Measurements from ENCODE around the gene PISD. TPM values are rescaled to one million over a fixed set of nuclear protein-coding genes. Genes with fewer than 3 reads are reported as not detected.

PISD gene
- total RNA-seq, 1 experiment from 2014 or later = 36.0 TPM

GRCh38 chr22:31569126-31569525 lies 92.9 kb downstream of the PISD start:
- intact Hi-C loops (cut with micrococcal nuclease) = no loop called here
- ChIA-PET POLR2A (ENCODE audit: unreplicated experiment) (no interaction called here), CTCF (no interaction called here)
- no peak overlapping the region for H2AFZ ChIP-seq (ENCODE audit: low read length)
- no peak for DNase-seq
- no peak overlapping the region for H3K4me3 ChIP-seq (ENCODE audit: low read length)
- no peak overlapping the region for H3K27ac ChIP-seq (ENCODE audit: low read length)
- ATAC-seq = no peak
- no peaks in the 10 kb centered on the region for H3K36me3 ChIP-seq (ENCODE audit: low read depth, low read length)
- no peak overlapping the region for H3K9ac ChIP-seq (ENCODE audit: low read length)
- no peaks in the 10 kb centered on the region for H4K20me1 ChIP-seq (ENCODE audit: low read length)
- H3F3A ChIP-seq (ENCODE audit: low read length, unreplicated experiment) = no peaks in the 10 kb centered on the region
- H3K4me1 ChIP-seq (ENCODE audit: insufficient read depth, low read length) = no peaks in the 10 kb centered on the region
- no TSS peak for BruUV-seq (replicated peaks)
- H3K9me3 ChIP-seq (ENCODE audit: low read length) = no peaks in the 10 kb centered on the region
- no peaks in the 10 kb centered on the region for H3K79me2 ChIP-seq (ENCODE audit: low read length)
- H3K9me2 ChIP-seq (replicated peaks; ENCODE audit: low read length) = no peaks in the 10 kb centered on the region
- no peaks in the 10 kb centered on the region for H3K27me3 ChIP-seq (ENCODE audit: low read length)
- no peak overlapping the region for H3K4me2 ChIP-seq (ENCODE audit: low read length)
- TF ChIP-seq, protein P1, sequence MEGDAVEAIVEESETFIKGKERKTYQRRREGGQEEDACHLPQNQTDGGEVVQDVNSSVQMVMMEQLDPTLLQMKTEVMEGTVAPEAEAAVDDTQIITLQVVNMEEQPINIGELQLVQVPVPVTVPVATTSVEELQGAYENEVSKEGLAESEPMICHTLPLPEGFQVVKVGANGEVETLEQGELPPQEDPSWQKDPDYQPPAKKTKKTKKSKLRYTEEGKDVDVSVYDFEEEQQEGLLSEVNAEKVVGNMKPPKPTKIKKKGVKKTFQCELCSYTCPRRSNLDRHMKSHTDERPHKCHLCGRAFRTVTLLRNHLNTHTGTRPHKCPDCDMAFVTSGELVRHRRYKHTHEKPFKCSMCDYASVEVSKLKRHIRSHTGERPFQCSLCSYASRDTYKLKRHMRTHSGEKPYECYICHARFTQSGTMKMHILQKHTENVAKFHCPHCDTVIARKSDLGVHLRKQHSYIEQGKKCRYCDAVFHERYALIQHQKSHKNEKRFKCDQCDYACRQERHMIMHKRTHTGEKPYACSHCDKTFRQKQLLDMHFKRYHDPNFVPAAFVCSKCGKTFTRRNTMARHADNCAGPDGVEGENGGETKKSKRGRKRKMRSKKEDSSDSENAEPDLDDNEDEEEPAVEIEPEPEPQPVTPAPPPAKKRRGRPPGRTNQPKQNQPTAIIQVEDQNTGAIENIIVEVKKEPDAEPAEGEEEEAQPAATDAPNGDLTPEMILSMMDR (conservative IDR thresholded peaks at IDR 0.05; ENCODE audit: low read depth, low read length) = no peak
- TF ChIP-seq EZH2phosphoT487 (IDR thresholded peaks at IDR 0.05; ENCODE audit: borderline replicate concordance, low read length) (no peak), EZH2 (IDR thresholded peaks at IDR 0.05; ENCODE audit: low read length, unreplicated experiment) (no peak)

Small RNA genes within 50 kb of the gene (microRNA-seq; reads per million reads assigned to microRNA genes)
- gene MIR7109 (ENCODE audit: unreplicated experiment) = 0.75 reads per million

Other genes with a start within 250 kb of the PISD start
- gene EIF4ENIF1, start 172.4 kb downstream of the PISD start, total RNA-seq (2014; rRNA removed) = 4.5 and 5.3 TPM in 2 replicates
- gene SFI1, start 165.7 kb downstream of the PISD start, total RNA-seq (2014; rRNA removed) = 22.5 and 24.0 TPM in 2 replicates
- 9.3 and 17.9 TPM in 2 replicates for gene PRR14L, start 87.9 kb upstream of the PISD start, total RNA-seq (2014; rRNA removed)
- 7.9 and 8.3 TPM in 2 replicates for gene DEPDC5, start 91.8 kb upstream of the PISD start, total RNA-seq (2014; rRNA removed)